ENCODE results near the gene GNB5. TPM values are rescaled to one million over a fixed set of nuclear protein-coding genes. Genes with fewer than 3 reads are reported as not detected.
"Not testable (repeated sequence)": the region's sequence is repeated elsewhere in the genome, so short reads cannot be mapped to it uniquely, and the experiment has no call there.

Gene GNB5
- total RNA-seq, 1 donor, result 55.5 TPM

DNA sequence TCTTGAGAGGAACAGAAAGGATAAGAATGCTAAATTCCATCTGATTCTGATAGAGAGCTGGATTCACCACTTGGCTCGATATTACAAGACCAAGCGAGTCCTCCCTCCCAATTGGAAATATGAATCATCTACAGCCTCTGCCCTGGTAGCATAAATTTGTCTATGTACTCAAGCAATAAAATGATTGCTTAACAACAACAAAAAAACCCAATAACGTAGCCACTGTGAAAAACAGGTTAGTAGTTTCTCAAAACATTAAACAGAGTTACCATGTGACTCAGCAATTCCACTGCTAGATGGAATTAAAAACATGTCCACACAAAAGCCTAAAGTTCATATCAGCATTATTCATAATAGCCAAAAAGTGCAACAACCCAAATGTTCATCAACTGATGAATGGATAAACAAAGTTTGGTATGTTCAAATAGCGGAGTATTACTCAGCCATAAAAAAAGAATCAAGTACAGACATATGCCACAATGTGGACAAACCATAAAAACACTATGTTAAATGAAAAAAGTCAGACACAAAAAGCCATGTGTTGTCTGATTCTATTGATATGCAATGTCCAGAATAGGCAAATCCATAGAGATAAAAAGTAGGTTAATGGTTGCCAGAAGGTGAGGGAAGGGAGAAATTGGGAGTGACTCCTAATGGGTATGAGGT, 95.5 kb downstream of the GNB5 start:
- Histone ChIP-seq H3K27me3 (ENCODE audit: insufficient read depth, low read length) (no peaks in the 10 kb centered on the region), H3K4me1 (ENCODE audit: insufficient read depth, low read length) (peaks cover 15% of the 10 kb centered on the region), H3K9me3 (ENCODE audit: low read depth, low read length) (no peaks in the 10 kb centered on the region), H3K4me3 (ENCODE audit: low read length) (no peak overlapping the region)

DNA sequence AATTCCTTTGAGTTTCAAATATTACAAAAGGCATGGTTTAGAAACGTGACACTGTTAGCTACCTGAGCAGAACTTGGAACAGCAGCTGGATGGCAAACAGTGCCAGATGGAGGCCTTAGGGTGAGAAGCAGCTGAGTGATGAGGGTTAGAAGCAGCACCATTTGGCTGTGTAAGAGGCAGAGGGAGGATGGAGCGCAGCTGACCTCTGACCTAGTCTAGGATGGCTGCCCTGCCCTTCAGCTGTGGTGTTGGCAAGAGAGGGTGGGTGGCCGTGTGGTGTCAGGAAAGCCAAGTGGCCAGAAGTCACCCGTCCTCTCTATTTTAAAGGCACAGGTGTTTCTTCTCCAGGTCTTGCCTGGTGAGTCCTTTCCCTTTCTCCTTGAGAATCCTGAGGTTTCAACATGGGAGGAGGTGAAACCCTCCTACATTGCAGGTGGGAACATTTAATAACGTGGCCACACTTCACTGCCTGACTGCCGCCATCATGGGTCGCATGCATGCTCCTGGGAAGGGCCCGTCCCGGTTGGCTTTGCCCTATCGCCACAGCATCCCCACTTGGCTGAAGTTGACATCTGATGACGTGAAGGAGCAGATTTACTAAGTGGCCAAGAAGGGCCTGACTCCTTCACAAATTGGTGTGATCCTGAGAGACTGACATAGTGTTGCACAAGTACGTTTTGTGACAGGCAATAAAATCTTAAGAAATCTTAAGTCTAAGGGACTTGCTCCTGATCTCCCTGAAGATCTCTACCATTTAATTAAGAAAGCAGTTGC, 96.2 kb downstream of the GNB5 start:
- Histone ChIP-seq H3K4me1 (ENCODE audit: insufficient read depth, low read length) (peaks cover 15% of the 10 kb centered on the region), H3K9me3 (ENCODE audit: low read depth, low read length) (peaks cover 5% of the 10 kb centered on the region), H3K4me3 (ENCODE audit: low read length) (no peak overlapping the region), H3K27me3 (ENCODE audit: insufficient read depth, low read length) (no peaks in the 10 kb centered on the region)

DNA sequence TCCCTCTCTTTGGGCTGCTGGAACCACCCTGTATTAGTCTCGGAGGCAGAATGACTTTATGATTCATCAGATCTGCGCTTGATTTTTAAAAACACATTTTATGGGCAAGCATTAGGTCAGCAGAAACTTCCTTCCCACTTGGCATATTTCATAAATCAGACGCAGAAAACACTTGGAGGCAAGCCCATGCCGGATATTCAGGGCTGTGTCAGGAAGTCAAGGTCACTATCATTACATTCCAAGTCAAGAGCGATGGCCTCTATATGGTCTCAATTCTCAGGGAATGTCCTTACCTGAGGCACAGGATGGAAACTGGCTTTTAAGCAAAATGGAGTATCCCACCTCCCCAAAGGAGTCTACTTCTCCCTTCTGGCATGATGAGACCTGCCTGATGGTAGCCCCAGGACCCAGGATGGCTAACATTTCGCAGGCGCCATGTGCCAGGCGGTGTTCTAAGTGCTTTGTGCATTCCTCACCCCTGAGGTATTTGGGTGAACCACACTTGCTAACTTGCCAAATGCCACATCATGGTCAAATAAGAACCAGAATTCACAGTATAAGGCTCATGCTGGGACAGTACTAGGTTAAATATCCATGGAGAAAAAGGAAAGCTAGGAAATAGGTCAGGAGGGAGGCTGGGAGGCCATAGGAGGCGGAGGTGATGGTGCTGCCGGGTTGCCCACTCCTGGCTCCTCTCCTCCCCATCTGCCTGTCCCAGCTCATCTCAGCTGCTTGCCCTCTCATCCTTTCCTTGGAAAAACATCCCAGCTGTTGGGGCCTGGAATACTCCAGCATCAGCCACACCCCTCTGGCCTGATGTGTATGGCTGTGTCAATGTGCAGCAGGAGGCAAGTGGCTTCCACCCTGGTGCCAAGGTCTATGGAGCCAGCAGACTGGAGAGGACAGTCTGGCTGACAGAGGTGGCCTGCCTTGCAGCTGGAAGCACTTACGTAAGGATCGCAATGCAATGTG, 97.4 kb downstream of the GNB5 start:
- Histone ChIP-seq H3K4me1 (ENCODE audit: insufficient read depth, low read length) (peaks cover 15% of the 10 kb centered on the region), H3K4me3 (ENCODE audit: low read length) (no peak overlapping the region), H3K9me3 (ENCODE audit: low read depth, low read length) (peaks cover 11% of the 10 kb centered on the region), H3K27me3 (ENCODE audit: insufficient read depth, low read length) (no peaks in the 10 kb centered on the region)

DNA sequence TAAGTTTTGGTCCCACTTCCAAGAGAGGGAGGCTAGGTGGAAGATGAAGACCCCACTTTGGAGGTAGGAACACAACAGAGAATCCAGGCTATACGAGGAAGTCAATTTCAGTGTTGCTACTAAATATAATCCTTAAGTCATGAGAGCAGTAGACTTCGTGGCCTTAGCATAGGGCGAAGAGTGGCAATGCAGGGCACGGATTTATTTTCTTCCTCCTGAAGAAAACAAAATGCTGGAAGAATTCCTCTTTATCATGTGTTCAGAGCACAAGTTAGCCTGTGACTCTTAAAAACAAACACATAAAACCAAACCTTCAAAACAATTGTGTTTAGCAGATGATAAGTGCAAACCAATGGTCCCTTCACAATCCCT, 98.0 kb downstream of the GNB5 start:
- Histone ChIP-seq H3K9me3 (ENCODE audit: low read depth, low read length) (peaks cover 11% of the 10 kb centered on the region), H3K27me3 (ENCODE audit: insufficient read depth, low read length) (no peaks in the 10 kb centered on the region), H3K4me1 (ENCODE audit: insufficient read depth, low read length) (peaks cover 15% of the 10 kb centered on the region), H3K4me3 (ENCODE audit: low read length) (no peak overlapping the region)

DNA sequence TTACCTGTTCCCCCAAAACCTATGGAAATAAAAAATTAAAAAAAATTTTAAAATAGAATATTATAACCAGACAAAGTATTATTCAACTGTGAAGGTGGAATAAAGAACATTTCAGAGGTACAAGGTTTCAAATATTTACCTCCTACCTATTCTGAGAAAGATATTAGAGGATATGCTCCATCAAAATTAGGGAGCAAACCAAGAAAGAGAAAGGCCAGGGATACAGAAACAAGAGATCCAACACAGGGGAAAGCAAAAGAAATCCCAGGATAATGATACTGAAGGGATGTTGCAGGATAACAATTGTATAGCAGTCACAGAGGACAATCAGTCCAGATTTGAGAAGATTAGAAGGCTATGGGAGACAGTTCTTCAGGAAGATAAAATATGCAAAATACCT, 101.0 kb downstream of the GNB5 start:
- peaks cover 11% of the 10 kb centered on the region for H3K9me3 ChIP-seq (ENCODE audit: low read depth, low read length)
- peaks cover 12% of the 10 kb centered on the region for H3K4me1 ChIP-seq (ENCODE audit: insufficient read depth, low read length)
- no peak overlapping the region for H3K4me3 ChIP-seq (ENCODE audit: low read length)
- H3K27me3 ChIP-seq (ENCODE audit: insufficient read depth, low read length), result no peaks in the 10 kb centered on the region

DNA sequence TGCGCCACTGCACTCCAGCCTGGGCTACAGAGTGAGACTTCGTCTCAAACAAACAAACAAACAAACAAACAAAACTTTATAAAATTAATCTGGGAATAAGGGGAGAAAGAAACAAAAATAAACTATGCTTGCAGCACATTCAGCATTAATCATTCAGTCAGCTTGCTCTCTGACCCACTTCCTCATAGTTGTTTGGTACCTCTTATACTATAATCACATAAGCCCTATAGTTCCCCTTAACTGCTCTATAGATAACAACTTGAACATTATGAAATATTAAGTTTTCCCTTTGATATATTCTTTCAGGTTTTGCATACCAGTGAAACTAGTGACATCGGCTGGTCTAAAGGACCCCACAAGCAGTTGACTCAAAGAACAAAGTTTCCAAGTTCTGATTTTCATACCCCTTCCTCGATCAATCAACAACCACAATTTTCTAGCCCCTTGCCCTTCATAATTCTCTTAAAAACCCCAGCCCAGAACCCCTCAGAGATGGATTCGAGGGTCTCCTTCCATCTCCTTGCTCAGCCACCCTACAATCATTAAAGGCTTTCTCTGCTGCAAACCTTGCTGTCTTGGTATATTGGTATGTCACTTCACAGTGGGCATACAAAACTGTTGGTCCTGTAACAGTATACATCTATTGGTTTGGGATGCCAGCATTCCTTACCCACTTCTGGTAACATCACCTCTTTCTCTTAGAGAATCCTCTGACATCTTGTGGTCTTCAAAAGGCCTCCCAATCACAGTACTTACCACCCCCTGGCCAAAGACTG, 105.0 kb downstream of the GNB5 start:
- H3K27me3 ChIP-seq (ENCODE audit: insufficient read depth, low read length), result no peaks in the 10 kb centered on the region
- H3K4me1 ChIP-seq (ENCODE audit: insufficient read depth, low read length), result peaks cover 16% of the 10 kb centered on the region
- H3K9me3 ChIP-seq (ENCODE audit: low read depth, low read length), result peaks cover 11% of the 10 kb centered on the region
- H3K4me3 ChIP-seq (ENCODE audit: low read length), result no peak overlapping the region

DNA sequence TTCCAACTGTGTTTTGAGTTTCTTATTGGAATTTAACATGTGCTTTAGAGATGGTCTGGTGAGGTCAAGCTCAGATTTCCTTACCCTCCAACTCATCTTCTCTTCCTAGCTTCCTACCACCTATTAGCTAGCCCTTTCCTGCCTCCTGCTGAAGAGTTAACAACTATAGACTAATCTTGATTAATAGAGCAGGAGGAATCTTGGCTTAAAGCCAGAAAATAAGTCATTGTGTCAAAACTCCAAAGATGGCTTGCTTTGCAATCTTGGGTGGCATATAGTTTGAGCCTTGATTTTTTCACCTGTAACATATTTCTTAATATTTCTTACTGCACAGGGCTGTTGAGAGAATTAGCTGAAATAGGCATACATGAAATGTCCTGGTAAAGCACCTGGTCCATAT, 105.9 kb downstream of the GNB5 start:
- H3K4me3 ChIP-seq (ENCODE audit: low read length), result no peak overlapping the region
- H3K4me1 ChIP-seq (ENCODE audit: insufficient read depth, low read length), result peaks cover 16% of the 10 kb centered on the region
- H3K9me3 ChIP-seq (ENCODE audit: low read depth, low read length), result peaks cover 9% of the 10 kb centered on the region
- no peaks in the 10 kb centered on the region for H3K27me3 ChIP-seq (ENCODE audit: insufficient read depth, low read length)

DNA sequence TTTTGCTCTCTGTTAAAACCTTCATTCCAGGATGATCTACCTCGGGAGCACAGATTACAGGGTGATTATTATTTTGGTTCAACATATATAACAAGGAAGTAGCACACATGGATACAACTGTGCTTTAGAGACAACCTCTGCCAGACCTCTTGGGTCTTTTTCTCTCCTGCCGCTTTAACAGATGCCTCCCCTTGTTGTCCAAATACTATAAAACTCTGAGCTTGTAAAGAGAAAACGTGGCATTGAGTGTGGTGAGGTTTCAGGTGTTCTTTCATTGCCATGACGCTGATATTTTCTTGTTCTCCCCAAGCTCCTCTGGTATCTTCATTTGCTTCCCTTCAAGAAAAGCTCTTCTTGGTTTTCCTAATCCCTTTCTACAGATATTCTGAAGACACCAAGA, 107.6 kb downstream of the GNB5 start:
- Histone ChIP-seq H3K4me3 (ENCODE audit: low read length) (no peak overlapping the region), H3K4me1 (ENCODE audit: insufficient read depth, low read length) (peaks cover 16% of the 10 kb centered on the region), H3K9me3 (ENCODE audit: low read depth, low read length) (no peaks in the 10 kb centered on the region), H3K27me3 (ENCODE audit: insufficient read depth, low read length) (no peaks in the 10 kb centered on the region)

DNA sequence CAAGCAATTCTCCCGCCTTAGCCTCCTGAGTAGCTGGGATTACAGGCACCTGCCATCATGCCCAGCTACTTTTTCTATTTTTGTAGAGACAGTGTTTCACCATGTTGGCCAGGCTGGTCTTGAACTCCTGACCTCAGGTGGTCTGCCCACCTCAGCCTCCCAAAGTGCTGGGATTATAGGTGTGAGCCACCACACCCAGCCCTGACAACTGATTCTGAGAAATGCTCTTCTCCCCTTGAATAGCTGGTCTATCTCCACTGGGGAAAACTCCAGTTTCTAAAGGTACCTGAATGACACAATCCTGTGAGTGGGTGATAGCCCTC, 108.2 kb downstream of the GNB5 start:
- H3K9me3 ChIP-seq (ENCODE audit: low read depth, low read length); H3K27me3 ChIP-seq (ENCODE audit: insufficient read depth, low read length); H3K4me3 ChIP-seq (ENCODE audit: low read length): not testable (repeated sequence)
- H3K4me1 ChIP-seq (ENCODE audit: insufficient read depth, low read length), result peaks cover 16% of the 10 kb centered on the region

DNA sequence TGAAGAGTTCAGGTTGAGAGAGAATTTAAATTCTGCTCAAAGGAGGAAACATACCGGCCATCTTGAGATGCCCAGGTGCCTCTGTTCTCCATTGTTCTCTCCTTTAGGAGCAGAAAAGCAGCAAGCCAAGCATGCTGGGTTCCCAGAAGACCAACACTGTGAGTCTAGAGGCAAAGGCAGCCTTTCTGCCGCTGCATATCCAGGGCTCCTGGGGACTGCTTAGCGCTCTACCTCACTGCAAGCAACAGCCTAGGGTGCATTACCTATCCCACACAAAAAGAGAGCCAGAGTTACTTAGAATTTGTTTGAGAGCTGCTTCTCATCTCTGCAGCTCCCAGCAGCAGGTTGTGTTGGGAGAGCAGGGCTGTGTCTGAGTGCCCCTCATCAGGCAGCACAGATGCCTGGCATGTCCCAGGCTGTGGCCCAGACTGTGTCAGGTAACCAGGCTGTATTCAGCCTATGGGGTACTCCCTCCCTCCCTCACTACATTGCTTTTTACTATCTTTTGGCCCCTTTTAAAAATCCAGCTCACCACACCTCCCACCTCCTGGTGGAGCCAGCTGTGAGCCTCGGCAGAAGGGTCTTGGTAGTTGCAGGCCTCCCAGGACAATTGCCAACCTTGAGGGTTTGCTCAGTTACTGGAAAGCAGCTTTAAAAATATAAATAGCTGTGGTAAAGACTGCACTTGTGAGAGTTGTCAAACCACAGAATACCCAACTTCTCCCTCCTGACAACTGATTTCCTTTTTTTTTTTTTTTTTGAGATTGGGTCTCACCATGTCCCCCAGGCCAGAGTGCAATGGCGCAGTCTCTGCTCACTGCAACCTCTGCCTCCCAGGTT, 108.8 kb downstream of the GNB5 start:
- no peak overlapping the region for H3K4me3 ChIP-seq (ENCODE audit: low read length)
- no peaks in the 10 kb centered on the region for H3K27me3 ChIP-seq (ENCODE audit: insufficient read depth, low read length)
- H3K4me1 ChIP-seq (ENCODE audit: insufficient read depth, low read length), result peaks cover 16% of the 10 kb centered on the region
- no peaks in the 10 kb centered on the region for H3K9me3 ChIP-seq (ENCODE audit: low read depth, low read length)

DNA sequence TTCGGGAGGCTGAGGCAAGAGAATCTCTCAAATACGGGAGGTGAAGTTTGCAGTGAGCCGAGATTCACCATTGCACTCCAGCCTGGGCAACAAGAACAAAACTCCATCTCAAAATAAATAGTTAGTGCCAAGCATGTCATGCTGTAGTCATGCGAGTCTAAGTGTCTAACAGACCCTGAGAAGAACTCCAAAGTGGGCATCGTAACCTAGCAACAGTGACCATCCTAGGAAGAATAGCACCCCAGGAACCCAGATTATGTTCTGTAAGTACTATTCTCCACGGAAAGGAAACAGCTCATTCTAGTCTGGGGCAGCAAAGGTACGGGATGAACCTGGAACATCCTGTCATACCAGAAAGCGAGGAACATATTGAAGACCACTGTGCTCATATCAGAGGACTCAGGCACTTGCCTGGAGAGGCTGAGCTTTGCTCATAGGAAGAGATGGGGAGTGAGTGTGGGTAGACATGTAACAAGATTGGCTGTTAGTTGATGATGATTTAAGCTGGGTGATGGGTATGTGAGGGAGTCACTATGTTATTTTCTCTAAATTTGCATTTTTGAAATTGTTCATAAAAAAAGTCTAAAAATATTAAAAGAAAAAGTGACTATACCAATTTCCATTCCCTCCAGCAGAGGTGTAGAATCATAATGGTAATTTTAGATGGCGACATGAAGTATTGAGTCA, 110.3 kb downstream of the GNB5 start:
- Histone ChIP-seq H3K4me3 (ENCODE audit: low read length) (no peak overlapping the region), H3K4me1 (ENCODE audit: insufficient read depth, low read length) (peaks cover 16% of the 10 kb centered on the region), H3K9me3 (ENCODE audit: low read depth, low read length) (no peaks in the 10 kb centered on the region), H3K27me3 (ENCODE audit: insufficient read depth, low read length) (no peaks in the 10 kb centered on the region)

DNA sequence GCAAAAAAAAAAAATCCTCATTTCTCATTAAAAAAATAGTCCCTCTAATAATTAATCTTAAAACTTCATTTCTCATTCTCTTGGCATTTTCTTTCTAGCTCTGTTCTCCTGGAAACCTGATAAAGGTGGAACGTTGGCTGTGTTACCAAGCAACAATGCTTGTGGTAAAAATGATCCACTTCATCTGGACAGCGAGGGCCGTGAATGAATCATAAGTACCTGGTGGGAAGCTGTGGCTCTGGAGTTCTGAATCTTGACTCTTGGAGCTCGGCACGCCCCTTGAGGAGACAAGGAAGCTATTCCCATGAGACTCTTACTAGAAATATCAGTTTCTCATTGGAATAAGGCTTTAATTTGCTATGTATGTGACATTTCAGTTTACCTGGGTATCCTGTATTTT, 111.2 kb downstream of the GNB5 start:
- Histone ChIP-seq H3K27me3 (ENCODE audit: insufficient read depth, low read length) (no peaks in the 10 kb centered on the region), H3K4me1 (ENCODE audit: insufficient read depth, low read length) (peaks cover 16% of the 10 kb centered on the region), H3K4me3 (ENCODE audit: low read length) (no peak overlapping the region), H3K9me3 (ENCODE audit: low read depth, low read length) (no peaks in the 10 kb centered on the region)

DNA sequence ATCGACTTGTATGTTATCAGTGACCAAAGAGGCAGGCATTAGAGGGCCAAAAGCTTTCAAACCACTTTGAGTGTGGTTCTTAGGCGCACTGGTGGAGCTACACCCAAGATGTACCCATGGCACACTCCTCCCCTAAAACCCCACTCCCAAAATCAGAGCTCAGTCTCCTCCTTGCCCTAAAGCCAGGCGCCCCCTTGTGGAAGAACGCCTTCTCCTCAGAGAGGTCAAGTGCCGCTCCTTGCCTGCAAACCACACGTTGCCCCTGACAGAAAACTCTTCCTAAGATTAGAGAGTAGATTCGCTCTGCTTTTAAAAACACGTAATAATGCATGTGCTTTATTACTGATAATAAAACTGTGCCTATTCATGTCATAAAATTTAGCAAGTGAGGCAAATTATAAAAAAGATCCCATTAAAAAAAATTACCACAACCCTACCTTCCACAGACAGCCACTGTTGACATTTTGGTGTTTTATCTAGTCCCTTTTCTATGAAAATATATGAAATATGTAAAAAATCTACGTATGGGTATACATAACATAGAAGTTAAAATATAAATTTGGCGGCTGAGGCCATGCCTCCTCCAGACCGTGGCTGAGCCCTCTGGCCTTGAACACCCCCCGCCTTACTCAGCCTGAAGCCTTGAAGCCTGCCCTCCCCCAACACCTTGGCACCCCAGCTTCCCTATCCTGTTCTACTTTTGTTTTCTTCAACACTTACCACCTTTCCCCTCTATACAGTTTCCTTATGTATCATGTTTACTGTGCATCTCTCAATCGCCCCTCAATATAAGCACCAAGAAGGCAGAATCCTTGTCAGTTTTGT, 112.1 kb downstream of the GNB5 start:
- no peaks in the 10 kb centered on the region for H3K27me3 ChIP-seq (ENCODE audit: insufficient read depth, low read length)
- H3K4me1 ChIP-seq (ENCODE audit: insufficient read depth, low read length), result peaks cover 16% of the 10 kb centered on the region
- no peaks in the 10 kb centered on the region for H3K9me3 ChIP-seq (ENCODE audit: low read depth, low read length)
- no peak overlapping the region for H3K4me3 ChIP-seq (ENCODE audit: low read length)

All from mononuclear cell (primary cell).